ENCODE measurements around the gene TDP2.
"Not testable (repeated sequence)": the region's sequence is repeated elsewhere in the genome, so short reads cannot be mapped to it uniquely, and the experiment has no call there.

Gene TDP2

GRCh38 chr6:24670492-24670891, 3.8 kb upstream of the TDP2 start:
- H3K4me3 ChIP-seq (ENCODE audit: low read length); H3K9me3 ChIP-seq (ENCODE audit: low read length); H3K4me1 ChIP-seq (ENCODE audit: insufficient read depth, low read length); H3K36me3 ChIP-seq (ENCODE audit: insufficient read depth, low read length); H2AFZ ChIP-seq (ENCODE audit: low read depth, low read length); H3K27me3 ChIP-seq (ENCODE audit: insufficient read depth, low read length): not testable (repeated sequence)

GRCh38 chr6:24668997-24669361, 2.3 kb upstream of the TDP2 start:
- peaks cover 4% of the 10 kb centered on the region for H3K9me3 ChIP-seq (ENCODE audit: low read length)
- peaks cover 8% of the 10 kb centered on the region for H3K36me3 ChIP-seq (ENCODE audit: insufficient read depth, low read length)
- H3K4me1 ChIP-seq (ENCODE audit: insufficient read depth, low read length), result peaks cover 19% of the 10 kb centered on the region
- no peak overlapping the region for H2AFZ ChIP-seq (ENCODE audit: low read depth, low read length)
- H3K27me3 ChIP-seq (ENCODE audit: insufficient read depth, low read length), result no peaks in the 10 kb centered on the region
- no peak overlapping the region for H3K4me3 ChIP-seq (ENCODE audit: low read length)

- H3K27me3 ChIP-seq (ENCODE audit: insufficient read depth, low read length); H2AFZ ChIP-seq (ENCODE audit: low read depth, low read length); H3K4me3 ChIP-seq (ENCODE audit: low read length); H3K9me3 ChIP-seq (ENCODE audit: low read length): not testable (repeated sequence)
- peaks cover 19% of the 10 kb centered on the region for H3K4me1 ChIP-seq (ENCODE audit: insufficient read depth, low read length)
- H3K36me3 ChIP-seq (ENCODE audit: insufficient read depth, low read length), result peaks cover 15% of the 10 kb centered on the region
Observed at GRCh38 chr6:24668066-24668996, 1.6 kb upstream of the TDP2 start.

- peaks cover 2% of the 10 kb centered on the region for H3K9me3 ChIP-seq (ENCODE audit: low read length)
- H2AFZ ChIP-seq (ENCODE audit: low read depth, low read length), result peak overlapping the region; percentile 90
- peaks cover 19% of the 10 kb centered on the region for H3K4me1 ChIP-seq (ENCODE audit: insufficient read depth, low read length)
- H3K27me3 ChIP-seq (ENCODE audit: insufficient read depth, low read length), result no peaks in the 10 kb centered on the region
- H3K4me3 ChIP-seq (ENCODE audit: low read length), result peak overlapping the region; percentile 91
- peaks cover 22% of the 10 kb centered on the region for H3K36me3 ChIP-seq (ENCODE audit: insufficient read depth, low read length)
Observed at GRCh38 chr6:24667378-24667803, 692 bp upstream of the TDP2 start.

DNA sequence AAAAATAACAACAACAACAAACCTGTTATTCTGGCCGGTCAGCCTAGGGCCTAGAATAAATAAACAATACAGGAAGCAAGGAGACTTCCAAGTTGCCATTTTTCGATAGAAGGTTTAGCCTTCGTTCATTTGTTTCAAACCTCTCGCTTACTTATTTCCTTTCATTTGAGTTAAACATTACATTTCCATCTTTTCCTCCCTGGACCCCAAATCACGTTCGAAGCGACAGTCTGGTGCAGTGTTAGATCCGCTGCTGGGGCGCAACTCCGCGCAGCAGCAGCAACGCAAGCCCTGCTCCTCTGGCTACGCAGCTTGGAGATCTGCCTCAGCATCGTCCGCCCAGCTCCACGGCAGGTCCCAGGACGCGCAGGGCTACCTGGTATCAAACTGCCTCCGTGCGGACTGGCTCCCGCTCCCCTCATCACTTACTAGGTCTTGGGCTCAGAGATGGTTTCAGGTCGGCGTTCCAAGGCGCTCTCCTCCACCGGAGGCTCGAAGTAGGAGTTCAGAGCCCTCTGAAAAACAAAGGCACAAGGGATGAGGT, 530 bp downstream of the TDP2 start:
- Histone ChIP-seq H3K4me3 (ENCODE audit: low read length) (peak overlapping the region; percentile 91), H3K27me3 (ENCODE audit: insufficient read depth, low read length) (no peaks in the 10 kb centered on the region), H3K4me1 (ENCODE audit: insufficient read depth, low read length) (peaks cover 19% of the 10 kb centered on the region), H3K9me3 (ENCODE audit: low read length) (peaks cover 2% of the 10 kb centered on the region), H3K36me3 (ENCODE audit: insufficient read depth, low read length) (peaks cover 28% of the 10 kb centered on the region), H2AFZ (ENCODE audit: low read depth, low read length) (peak overlapping the region; percentile 74)

DNA sequence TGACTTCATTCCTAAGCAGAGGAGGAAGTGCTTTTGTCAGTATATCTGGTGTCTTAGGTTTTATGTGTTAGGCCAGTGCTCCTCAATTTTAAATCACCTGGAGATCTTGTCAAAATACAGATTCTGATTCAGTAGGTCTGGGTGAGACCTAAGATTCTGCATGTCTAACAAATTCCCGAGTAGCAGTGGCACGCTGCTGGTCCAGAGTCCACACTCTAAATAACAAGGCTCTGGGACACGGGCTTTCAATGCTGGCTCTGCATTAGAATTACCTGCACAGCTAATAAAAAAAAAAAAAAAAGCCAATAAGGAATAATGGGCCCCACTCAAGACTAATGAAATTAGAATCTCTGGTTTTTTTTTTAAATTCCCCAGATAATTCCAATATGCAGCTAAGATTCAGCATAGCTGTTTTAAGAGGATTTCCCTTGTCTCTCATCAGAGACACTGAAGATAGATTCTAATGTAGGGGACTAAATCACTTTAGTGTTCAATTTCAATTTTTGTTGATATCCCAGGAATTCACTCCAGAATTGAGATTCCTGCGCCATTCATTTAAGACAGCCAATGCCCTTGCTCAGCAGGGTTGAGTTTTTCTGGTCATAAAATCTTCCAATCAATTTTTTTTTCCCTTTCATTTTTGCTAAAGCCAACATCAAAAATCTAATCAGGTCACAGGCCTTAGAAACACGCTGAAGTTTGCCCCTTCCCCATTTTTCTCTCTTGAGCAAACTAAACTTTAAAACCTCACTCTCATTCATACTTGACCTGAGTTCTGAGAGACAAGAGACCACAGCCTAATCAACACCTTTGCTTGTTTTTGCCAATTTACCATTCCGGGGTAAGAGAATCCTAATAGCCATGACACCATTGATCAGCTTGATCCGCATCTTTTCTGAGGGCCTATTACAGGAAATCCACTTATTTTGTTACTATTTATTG, 2.4 kb downstream of the TDP2 start:
- no peaks in the 10 kb centered on the region for H3K9me3 ChIP-seq (ENCODE audit: low read length)
- H2AFZ ChIP-seq (ENCODE audit: low read depth, low read length), result no peak overlapping the region
- peaks cover 19% of the 10 kb centered on the region for H3K4me1 ChIP-seq (ENCODE audit: insufficient read depth, low read length)
- H3K27me3 ChIP-seq (ENCODE audit: insufficient read depth, low read length), result no peaks in the 10 kb centered on the region
- H3K4me3 ChIP-seq (ENCODE audit: low read length), result peak overlapping the region; percentile 91
- H3K36me3 ChIP-seq (ENCODE audit: insufficient read depth, low read length), result peaks cover 32% of the 10 kb centered on the region

- no peaks in the 10 kb centered on the region for H3K9me3 ChIP-seq (ENCODE audit: low read length)
- no peak overlapping the region for H3K4me3 ChIP-seq (ENCODE audit: low read length)
- H3K36me3 ChIP-seq (ENCODE audit: insufficient read depth, low read length), result peaks cover 43% of the 10 kb centered on the region
- H2AFZ ChIP-seq (ENCODE audit: low read depth, low read length), result no peak overlapping the region
- H3K4me1 ChIP-seq (ENCODE audit: insufficient read depth, low read length), result peaks cover 19% of the 10 kb centered on the region
- H3K27me3 ChIP-seq (ENCODE audit: insufficient read depth, low read length), result no peaks in the 10 kb centered on the region
Observed at GRCh38 chr6:24663189-24663588, 3.5 kb downstream of the TDP2 start.

DNA sequence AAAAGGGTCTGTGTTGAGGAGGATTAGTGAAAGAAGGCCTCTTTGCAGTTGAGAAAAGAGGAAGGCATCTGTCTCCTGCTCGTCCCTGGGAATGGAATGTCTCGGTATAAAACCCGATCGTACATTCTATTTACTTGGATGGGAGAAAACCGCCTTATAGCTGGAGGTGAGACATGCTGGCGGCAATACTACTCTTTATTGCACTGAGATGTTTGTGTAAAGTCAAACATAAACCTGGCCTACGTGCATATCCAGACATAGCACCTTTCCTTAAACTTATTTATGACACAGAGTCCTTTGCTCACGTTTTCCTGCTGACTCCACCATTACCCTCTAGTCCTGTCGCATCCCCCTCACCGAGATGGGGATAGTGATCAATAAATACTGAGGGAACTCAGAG, 4.5 kb downstream of the TDP2 start:
- H3K4me3 ChIP-seq (ENCODE audit: low read length), result no peak overlapping the region
- peaks cover 16% of the 10 kb centered on the region for H3K4me1 ChIP-seq (ENCODE audit: insufficient read depth, low read length)
- no peaks in the 10 kb centered on the region for H3K9me3 ChIP-seq (ENCODE audit: low read length)
- no peak overlapping the region for H2AFZ ChIP-seq (ENCODE audit: low read depth, low read length)
- H3K27me3 ChIP-seq (ENCODE audit: insufficient read depth, low read length), result no peaks in the 10 kb centered on the region
- peaks cover 49% of the 10 kb centered on the region for H3K36me3 ChIP-seq (ENCODE audit: insufficient read depth, low read length)

DNA sequence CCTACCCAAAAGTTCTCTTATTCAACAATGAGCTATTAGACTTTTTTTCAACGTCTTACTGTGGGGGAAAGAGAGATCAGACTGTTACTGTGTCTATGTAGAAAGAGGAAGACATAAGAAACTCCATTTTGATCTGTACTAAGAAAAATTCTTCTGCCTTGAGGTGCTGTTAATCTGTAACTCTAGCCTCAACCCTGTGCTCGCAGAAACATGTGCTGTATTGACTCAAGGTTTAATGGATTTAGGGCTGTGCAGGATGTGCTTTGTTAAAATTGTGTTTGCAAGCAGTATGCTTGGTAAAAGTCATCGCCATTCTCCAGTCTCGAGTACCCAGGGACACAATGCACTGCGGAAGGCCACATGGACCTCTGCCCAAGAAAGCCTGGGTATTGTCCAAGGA, 4.9 kb downstream of the TDP2 start:
- not testable (repeated sequence) for H3K27me3 ChIP-seq (ENCODE audit: insufficient read depth, low read length); H3K9me3 ChIP-seq (ENCODE audit: low read length); H2AFZ ChIP-seq (ENCODE audit: low read depth, low read length); H3K4me3 ChIP-seq (ENCODE audit: low read length)
- Histone ChIP-seq H3K36me3 (ENCODE audit: insufficient read depth, low read length) (peaks cover 49% of the 10 kb centered on the region), H3K4me1 (ENCODE audit: insufficient read depth, low read length) (peaks cover 16% of the 10 kb centered on the region)

DNA sequence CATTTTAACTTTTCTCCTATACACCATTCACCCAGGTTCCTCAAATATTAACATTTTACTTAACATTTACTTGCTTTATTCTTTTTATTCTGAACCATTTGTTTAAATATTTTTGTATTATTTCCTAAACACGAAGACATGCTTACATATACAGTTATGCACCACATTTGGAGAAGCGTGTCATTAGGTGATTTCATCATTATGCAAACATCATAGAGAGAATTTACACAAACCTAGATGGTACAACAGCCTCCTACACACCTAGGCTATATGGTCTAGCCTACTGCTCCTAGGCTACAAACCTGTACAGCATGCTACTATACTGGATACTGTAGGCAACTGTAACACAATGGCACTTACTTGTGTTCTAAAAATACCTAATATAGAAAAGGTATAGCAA, 6.6 kb downstream of the TDP2 start:
- Histone ChIP-seq H3K27me3 (ENCODE audit: insufficient read depth, low read length) (no peaks in the 10 kb centered on the region), H3K4me1 (ENCODE audit: insufficient read depth, low read length) (peaks cover 6% of the 10 kb centered on the region), H3K36me3 (ENCODE audit: insufficient read depth, low read length) (peaks cover 61% of the 10 kb centered on the region), H2AFZ (ENCODE audit: low read depth, low read length) (no peak overlapping the region), H3K4me3 (ENCODE audit: low read length) (no peak overlapping the region), H3K9me3 (ENCODE audit: low read length) (no peaks in the 10 kb centered on the region)

DNA sequence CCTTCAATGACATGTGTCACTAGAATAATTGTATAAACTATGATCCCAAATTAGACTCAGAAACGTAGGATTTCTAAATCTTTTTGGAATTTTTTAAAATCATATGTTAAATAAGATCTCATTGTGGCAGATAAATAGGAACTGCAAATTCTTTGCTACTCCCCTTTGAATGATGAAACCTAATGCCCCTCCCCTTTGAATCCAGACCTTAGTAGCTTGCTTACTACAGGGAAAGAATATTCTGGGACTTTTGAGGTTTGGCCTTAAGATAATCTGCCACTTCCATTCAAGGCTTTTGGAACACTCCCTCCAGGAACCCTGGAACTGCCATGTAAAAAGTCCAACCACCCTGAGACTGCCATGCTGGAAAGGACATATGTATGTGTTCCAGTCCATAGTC, 7.1 kb downstream of the TDP2 start:
- Histone ChIP-seq H3K4me1 (ENCODE audit: insufficient read depth, low read length) (peaks cover under 1% of the 10 kb centered on the region), H2AFZ (ENCODE audit: low read depth, low read length) (no peak overlapping the region), H3K4me3 (ENCODE audit: low read length) (no peak overlapping the region), H3K9me3 (ENCODE audit: low read length) (no peaks in the 10 kb centered on the region), H3K36me3 (ENCODE audit: insufficient read depth, low read length) (peaks cover 62% of the 10 kb centered on the region), H3K27me3 (ENCODE audit: insufficient read depth, low read length) (no peaks in the 10 kb centered on the region)

GRCh38 chr6:24658573-24659560, 7.8 kb downstream of the TDP2 start:
- Histone ChIP-seq H3K27me3 (ENCODE audit: insufficient read depth, low read length) (no peaks in the 10 kb centered on the region), H3K9me3 (ENCODE audit: low read length) (no peaks in the 10 kb centered on the region), H3K4me3 (ENCODE audit: low read length) (no peak overlapping the region), H2AFZ (ENCODE audit: low read depth, low read length) (no peak overlapping the region), H3K4me1 (ENCODE audit: insufficient read depth, low read length) (no peaks in the 10 kb centered on the region), H3K36me3 (ENCODE audit: insufficient read depth, low read length) (peaks cover 63% of the 10 kb centered on the region)
